G401.6 (cell line): ENCODE results near the gene IL17RA.
"Not testable (repeated sequence)": the region's sequence is repeated elsewhere in the genome, so short reads cannot be mapped to it uniquely, and the experiment has no call there.

ENCODE experiments used
- FAIRE-seq: peaks from 2 replicates; lab custom pipeline; 2012; peaks lifted over from hg19 to GRCh38; lab: Jason Lieb, UNC

The IL17RA gene, protein sequence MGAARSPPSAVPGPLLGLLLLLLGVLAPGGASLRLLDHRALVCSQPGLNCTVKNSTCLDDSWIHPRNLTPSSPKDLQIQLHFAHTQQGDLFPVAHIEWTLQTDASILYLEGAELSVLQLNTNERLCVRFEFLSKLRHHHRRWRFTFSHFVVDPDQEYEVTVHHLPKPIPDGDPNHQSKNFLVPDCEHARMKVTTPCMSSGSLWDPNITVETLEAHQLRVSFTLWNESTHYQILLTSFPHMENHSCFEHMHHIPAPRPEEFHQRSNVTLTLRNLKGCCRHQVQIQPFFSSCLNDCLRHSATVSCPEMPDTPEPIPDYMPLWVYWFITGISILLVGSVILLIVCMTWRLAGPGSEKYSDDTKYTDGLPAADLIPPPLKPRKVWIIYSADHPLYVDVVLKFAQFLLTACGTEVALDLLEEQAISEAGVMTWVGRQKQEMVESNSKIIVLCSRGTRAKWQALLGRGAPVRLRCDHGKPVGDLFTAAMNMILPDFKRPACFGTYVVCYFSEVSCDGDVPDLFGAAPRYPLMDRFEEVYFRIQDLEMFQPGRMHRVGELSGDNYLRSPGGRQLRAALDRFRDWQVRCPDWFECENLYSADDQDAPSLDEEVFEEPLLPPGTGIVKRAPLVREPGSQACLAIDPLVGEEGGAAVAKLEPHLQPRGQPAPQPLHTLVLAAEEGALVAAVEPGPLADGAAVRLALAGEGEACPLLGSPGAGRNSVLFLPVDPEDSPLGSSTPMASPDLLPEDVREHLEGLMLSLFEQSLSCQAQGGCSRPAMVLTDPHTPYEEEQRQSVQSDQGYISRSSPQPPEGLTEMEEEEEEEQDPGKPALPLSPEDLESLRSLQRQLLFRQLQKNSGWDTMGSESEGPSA

GRCh38 chr22:17084554-17085276, at the start of gene IL17RA:
TSS of gene IL17RA (plus strand) at chr22:17085000. CDS start at chr22:17085092, 92 bp downstream.
- peak; percentile 93 for FAIRE-seq

DNA sequence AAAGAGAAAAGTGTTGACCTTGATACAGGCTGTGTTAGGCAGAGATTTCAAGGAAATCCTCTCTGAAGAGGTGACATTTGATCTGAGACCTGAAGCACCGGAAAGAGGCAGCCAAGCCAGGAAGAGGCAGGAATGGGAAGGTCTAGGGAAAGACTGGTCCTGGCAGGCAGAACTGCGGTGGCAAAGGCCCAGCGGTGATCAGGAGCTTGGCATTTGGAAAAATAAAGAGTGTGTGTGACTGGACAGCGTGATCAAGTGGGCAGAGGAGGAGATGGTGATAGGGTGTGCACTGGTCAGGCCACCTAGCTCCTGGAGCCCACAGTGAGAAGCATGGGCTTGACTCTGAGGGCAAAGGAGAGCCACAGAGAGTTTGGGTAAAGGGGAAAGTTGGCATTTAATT, 49.6 kb upstream of the IL17RA start:
- no peak for FAIRE-seq

DNA sequence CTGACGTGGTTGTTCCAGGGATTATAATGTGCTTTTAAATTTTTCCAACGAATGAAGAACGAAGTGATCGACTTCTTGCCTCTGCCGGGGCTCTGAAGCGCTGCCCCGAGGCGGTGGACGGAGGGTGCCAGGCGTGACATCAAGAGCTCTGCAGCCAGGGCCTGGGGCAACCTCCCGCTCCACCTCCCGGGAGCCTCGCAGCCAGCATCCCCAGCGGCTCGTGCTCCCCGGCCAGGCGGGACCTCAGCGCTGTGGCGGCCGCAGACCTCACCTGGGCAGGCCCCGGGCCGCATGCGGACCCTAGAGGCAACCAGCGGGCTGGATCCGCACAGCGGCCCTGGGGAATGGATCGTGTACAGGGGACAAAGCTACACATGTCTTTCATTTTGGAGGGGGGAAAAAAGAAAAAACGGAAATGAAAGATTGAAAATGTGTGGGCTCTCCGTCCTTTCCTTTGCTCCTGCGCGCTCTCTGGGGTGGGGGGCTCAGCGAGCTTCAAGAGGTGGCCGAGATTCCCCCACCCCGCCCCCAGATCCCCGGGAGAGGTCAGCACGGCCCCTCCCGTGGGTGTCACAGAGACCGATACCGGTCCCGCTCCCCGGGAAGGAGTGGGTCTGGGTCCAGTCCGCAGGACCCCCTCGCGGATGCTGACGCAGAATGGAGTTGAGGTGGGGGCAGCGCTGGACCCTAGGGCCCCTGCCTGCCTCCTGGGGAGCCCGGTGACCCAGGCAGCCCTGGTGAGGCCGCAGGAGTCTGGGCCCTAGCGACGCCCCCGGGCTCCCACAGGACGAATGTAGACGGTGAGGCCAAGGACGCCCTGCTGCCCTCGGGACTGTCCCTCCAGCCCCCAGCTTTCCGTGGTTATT, 48.6 kb upstream of the IL17RA start:
- FAIRE-seq = not testable (repeated sequence)

GRCh38 chr22:17036842-17037711, 47.7 kb upstream of the IL17RA start:
- not testable (repeated sequence) for FAIRE-seq

DNA sequence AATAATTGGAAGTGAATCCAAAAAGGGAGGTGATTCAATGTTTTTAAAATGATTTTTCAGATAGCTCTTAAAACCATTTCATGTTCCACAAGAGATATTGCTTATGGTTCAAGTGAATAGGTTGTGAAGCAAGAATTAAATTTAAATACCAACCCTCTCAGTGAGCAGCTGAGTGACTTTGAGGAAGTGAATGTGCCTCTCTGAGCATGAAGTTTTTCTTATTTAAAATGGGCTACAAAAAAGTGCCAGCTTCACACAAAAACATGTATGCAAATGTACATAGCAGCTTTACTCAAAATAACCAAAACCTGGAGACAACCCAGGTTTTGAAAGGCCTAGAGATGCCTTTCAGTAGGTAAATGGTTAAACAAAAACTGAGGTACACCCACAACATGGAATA, 41.3 kb upstream of the IL17RA start:
- no peak for FAIRE-seq

DNA sequence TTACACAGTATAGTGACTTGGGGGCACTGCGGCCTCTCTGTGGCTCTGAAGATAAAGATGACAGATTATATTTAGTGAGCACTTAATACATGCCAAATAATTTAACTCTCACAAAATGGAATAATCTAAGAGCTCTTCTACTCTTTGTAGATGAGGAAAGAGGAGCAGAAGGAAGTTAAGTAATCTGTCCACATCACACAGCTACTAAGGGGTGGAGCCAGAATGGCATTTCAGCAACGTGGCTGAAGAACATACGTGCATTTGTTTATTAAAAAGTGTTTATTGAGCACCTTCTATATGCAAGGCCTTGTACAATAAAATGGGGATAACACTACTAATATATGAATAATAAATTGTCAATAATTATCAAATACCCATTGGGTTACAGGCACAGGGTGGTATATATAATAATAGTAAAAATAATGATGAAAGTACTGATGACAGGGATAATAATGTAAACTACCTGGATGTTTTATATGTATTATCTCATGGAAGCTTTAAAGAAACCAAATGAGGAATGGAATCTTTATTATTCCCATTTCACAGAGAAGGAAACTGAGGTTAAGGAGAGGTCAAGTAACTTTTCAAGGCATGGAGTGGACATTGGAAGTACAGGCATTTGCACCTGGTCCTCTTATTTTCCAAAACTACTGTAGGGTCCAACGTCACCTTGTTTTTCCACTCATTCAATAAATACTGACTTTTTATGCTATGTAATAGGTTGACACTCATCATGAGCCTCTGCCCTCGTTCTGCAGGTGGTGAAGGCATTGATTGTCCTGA, 38.0 kb upstream of the IL17RA start:
- no peak for FAIRE-seq

- no peak for FAIRE-seq
Measured at GRCh38 chr22:17047656-17048055, 37.1 kb upstream of the IL17RA start.

GRCh38 chr22:17056058-17056457, 28.7 kb upstream of the IL17RA start:
- no peak for FAIRE-seq

GRCh38 chr22:17056807-17057206, 28.0 kb upstream of the IL17RA start:
- no peak for FAIRE-seq

GRCh38 chr22:17057959-17058814, 26.6 kb upstream of the IL17RA start:
- FAIRE-seq = peak; percentile 92

DNA sequence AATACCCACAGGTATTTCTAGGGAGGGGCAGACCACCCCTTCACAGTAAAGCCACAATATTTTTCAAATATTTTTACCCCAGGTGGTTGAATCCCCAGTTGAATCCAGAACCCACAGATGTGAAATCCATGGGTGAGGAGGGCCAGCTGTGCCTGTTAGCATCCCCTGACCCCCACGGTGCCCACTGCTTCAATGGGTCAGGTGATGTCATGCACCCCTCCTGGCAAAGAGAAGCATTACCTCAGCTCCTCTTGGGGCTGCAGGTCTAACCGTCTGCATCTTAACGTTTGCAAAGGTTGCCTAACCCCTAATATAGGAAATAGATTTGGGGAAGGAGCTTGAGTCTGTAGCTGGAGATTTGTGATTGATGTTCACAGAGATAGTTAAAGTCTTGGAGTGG, 24.7 kb upstream of the IL17RA start:
- no peak for FAIRE-seq

DNA sequence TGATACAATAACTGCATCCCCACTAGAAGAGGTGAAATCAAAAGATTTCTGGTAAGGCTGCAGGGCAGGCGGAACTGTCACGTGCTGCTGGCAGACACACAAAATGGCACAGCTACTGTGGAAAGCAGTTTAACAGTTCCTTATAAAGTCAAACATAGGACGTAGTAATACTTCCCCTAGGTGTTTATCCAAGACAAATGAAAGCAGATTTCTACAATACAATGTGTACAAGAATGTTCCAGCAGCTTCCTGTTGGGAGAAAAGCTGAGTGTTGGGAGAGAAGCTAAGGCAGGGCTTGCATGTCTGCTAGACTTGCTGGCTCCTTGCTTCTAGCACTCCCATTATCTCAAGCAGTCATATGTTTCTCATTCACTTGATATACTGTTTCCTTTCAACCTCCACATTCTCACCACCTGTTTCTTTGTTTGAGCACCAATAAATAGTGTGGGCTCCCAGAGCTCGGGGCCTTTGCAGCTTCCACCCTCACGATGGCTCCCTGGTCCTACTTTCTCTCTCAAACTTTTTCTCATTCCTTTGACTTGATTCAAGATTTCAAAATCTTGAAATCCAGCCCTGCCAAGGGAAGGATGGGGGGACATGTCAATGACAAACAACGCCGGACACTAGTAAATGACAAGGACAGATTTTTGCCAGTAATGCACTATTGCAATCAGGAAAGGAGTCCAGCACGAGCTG, 21.2 kb upstream of the IL17RA start:
- FAIRE-seq = no peak

DNA sequence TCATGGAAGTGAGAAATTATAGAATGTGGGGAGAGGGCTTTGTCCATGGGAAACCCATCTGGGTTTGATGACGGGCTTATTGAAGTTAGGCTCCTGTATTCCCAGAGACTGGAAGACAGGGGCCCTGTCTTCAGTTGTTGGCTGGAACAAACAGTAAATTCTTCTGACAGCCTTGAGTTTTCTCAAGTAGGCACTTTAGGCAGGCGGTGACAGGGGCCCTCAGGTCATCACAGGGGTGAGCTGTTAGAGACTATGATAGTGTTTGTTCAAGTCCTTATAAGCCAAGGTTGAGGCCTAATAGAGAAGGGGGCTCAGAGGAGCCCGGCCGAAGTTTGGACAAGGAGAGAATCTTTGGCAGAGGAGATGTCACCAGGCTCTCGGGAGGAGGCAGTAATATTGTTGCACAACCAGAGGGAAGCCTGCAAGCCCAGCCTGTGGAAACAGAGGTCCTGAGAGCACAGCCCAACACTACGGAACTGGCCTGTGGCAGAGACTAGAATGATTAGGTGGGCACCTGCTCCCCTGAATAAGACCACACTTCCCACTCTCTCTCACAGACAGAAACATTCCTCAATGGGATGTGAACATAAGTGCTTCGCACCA, 20.2 kb upstream of the IL17RA start:
- FAIRE-seq = no peak

DNA sequence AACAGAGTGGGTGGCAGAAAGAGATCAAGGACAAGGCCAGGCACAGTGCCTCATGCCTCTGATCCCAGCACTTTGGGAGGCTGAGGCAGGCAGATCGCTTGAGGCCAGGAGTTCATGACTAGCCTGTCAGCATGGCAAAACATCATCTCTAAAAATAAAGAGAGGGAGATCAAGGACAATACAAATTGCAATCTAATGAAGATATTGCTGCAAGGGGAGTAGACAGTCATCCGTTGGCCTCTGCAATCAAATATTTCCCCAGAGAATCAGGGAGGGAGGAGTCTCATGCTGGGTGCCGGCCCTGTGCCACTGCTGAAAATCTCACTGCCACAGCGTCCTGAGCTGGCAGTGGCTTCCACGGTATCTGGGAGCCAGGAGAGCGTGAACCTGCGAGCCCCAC, 19.4 kb upstream of the IL17RA start:
- FAIRE-seq = no peak

DNA sequence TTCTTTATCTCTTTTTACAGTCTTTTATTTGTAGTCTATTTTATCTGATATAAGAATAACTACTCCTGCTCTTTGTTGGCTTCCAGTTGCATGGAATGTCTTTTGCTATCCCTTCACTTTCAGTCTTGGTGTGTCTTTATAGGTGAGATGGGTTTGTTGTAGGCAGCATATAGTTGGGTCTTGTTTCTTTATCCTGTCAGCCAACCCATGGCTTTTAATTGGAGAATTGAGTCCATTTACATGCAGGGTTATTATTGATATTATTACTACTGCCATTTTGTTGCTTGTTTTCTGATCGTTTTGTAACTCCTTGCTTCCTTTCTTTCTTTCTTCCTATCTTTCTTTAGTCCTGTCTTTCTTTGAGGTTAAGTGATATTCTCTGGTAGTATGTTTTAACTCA, 11.9 kb upstream of the IL17RA start:
- FAIRE-seq = no peak

- FAIRE-seq = no peak
Measured at GRCh38 chr22:17074648-17075002, 10.2 kb upstream of the IL17RA start.

- FAIRE-seq = no peak
Measured at GRCh38 chr22:17077255-17077654, 7.5 kb upstream of the IL17RA start.

- no peak for FAIRE-seq
Measured at GRCh38 chr22:17079572-17079971, 5.2 kb upstream of the IL17RA start.
